C4-2B (cell line): ENCODE results near the gene KCNK15.

Experiments
- H3K27ac ChIP-seq: fragments of 450-650 bp; 2 replicates; pipeline ENCODE4 v1.5.1; 2017
- ZFX ChIP-seq: fragments of 450-650 bp; IDR thresholded peaks from 2 replicates; pipeline ENCODE4 v1.6.1; 2017
- TF ChIP-seq, protein P1 (sequence below): fragments of 450-650 bp; conservative IDR thresholded peaks from 2 replicates; pipeline ENCODE4 v1.5.1; 2017; ENCODE audit warnings: mild to moderate bottlenecking

Gene KCNK15

DNA sequence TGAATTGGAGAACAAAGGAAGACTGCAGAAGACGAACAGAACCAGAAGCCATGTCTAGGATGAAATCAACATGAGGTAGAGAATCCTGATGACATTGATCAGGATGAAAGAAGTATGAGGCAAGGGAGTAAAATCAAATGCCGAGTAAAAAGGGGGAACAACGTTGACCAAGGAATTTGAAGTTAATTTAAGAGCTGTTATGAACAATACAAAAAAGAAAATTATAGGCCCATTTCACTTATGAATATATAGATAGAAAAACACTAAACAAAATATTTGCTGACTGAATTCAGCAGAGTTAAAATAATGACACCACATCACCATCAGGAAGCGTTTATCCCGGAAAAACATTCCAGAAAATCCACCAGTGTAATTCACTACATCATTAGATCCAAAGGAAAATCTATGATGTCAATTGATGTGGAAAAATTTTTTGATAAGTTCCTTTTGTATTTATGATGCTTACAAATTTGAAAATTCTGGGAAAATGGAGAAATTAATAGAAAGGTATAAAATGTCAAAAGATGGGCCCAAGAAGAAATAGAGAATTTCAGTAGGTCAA lies 38.6 kb upstream of the KCNK15 start:
- no peak for TF ChIP-seq ZFX
- TF ChIP-seq, protein P1, sequence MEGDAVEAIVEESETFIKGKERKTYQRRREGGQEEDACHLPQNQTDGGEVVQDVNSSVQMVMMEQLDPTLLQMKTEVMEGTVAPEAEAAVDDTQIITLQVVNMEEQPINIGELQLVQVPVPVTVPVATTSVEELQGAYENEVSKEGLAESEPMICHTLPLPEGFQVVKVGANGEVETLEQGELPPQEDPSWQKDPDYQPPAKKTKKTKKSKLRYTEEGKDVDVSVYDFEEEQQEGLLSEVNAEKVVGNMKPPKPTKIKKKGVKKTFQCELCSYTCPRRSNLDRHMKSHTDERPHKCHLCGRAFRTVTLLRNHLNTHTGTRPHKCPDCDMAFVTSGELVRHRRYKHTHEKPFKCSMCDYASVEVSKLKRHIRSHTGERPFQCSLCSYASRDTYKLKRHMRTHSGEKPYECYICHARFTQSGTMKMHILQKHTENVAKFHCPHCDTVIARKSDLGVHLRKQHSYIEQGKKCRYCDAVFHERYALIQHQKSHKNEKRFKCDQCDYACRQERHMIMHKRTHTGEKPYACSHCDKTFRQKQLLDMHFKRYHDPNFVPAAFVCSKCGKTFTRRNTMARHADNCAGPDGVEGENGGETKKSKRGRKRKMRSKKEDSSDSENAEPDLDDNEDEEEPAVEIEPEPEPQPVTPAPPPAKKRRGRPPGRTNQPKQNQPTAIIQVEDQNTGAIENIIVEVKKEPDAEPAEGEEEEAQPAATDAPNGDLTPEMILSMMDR, result no peak
- no peak overlapping the region for H3K27ac ChIP-seq

- no peak overlapping the region for H3K27ac ChIP-seq
- TF ChIP-seq, protein P1, result no peak
- no peak for TF ChIP-seq ZFX
Observed at GRCh38 chr20:44709380-44709779, 36.3 kb upstream of the KCNK15 start.

DNA sequence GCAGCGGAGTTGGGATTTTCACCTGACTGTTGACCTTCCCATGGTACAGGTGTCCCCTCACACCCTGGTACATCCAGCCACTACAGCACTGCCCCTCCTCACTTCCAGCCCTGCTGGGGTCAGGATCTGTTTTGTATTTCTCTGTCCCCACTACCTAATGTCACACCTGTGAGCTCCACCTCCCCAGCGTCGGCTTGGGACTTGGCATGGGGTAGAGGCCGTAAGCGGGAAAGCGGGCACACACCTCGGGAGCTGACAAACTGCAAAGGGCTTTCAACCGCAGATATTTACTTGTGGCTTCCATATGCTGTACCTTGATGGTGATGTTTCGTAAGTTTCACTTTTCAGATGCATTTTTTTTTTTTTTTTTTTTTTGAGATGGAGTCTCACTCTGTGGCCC lies 35.9 kb upstream of the KCNK15 start:
- no peak overlapping the region for H3K27ac ChIP-seq
- no peak for TF ChIP-seq ZFX
- TF ChIP-seq, protein P1, result no peak

GRCh38 chr20:44711237-44711636 lies 34.4 kb upstream of the KCNK15 start:
- TF ChIP-seq, protein P1, result no peak
- TF ChIP-seq ZFX, result no peak

DNA sequence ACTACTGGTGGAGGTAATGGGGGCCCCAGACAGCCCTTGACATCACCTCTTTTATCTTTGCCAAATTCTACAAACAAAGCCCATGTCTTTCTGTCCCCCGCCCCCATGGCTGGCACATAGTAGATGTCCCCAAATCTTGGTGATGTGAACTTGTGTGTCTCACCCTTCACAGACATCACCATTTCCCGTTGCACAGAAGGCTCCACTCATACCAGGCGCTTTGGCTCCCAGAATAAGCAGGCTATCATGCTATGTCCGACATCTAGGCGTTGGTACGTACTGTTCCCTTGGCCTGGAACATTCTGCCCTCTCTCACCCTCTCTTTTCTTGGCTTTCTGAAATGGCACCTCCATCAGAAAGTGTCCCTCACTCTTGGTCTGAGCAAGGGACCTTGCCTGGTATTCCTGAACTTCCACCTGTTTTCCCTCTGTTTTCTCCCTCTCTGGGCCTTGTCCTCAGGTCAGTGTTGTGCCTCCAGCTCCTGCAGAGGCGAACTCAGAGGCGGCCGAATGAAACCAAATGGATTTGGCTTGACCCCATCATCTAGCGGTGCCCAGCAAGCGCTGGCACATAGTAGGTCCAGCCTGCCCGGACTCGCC lies 31.5 kb upstream of the KCNK15 start:
- no peak overlapping the region for H3K27ac ChIP-seq
- TF ChIP-seq, protein P1, result no peak
- no peak for TF ChIP-seq ZFX

More at GRCh38 chr20:44711237-44711636, 34.4 kb upstream of the KCNK15 start:
- H3K27ac ChIP-seq, result no peak overlapping the region

DNA sequence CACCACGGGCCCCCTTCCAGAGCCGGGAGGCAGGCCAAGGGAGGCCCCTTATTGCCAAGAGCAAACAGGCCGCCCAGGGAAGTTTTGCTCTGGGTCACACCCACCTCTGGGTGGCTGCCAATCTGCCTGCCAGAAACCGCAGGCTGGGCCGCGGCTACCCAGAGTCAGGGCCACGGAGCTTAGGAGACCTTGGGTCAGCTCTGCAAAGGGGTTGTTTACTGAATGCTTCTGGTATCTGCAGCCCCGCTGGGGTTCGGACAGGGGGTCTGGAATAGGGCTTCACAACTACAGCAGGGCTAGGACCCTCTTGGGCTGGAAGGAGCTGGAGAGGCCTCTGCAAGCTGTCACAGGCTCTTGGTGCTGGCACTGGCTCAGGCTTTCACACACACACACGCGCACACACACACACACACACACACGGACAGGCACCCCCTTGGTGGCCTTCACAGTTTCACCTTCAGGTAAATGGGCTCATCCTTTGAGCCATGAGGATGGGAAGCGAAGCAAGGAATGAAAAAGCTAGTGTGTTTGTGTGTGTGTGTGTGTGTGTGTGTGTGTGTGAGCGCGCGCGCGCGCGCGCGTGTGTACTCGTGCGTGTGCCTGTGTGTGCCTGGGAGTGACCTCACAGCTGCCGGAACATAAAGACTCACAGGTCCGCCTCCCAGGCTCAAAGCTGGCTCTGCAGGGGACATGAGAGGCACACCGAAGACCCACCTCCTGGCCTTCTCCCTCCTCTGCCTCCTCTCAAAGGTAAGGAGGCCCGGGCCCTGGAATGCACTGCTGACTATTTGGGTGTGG lies 30.8 kb upstream of the KCNK15 start, which contains the start of gene CCN5:
Gene CCN5 (plus strand): TSS at position 669 of the 798 bp plus-strand sequence. CDS start 22 bp downstream, at position 691.
- no peak for TF ChIP-seq ZFX
- TF ChIP-seq, protein P1, result no peak
- no peak within 1 kb of the TSS for H3K27ac ChIP-seq
